K562 (cell line): ENCODE data around the gene TMEM141. TPM values are rescaled to one million over a fixed set of nuclear protein-coding genes. Genes with fewer than 3 reads are reported as not detected.

Source experiments
- DIDO1 ChIP-seq: fragments of 450-650 bp; IDR thresholded peaks from 2 replicates; pipeline ENCODE4 v1.6.1; 2016; ENCODE audit warnings: low read depth, missing biosample characterization, missing genetic modification characterization
- E2F6 ChIP-seq, 2 experiments: IDR thresholded peaks; 2 replicates each; pipeline ENCODE4 v1.6.1; 2011; ENCODE audit warnings: borderline replicate concordance in 1 of 2, control low read depth in 1 of 2, low read depth in 1 of 2, low read length in 1 of 2, mild to moderate bottlenecking in 1 of 2, mixed read lengths in 1 of 2, moderate library complexity in 1 of 2; ENCODE audit not compliant: insufficient read depth in 1 of 2, insufficient read length in 1 of 2, poor library complexity in 1 of 2, severe bottlenecking in 1 of 2; ENCODE audit errors: extremely low read depth in 1 of 2
- ILF3 ChIP-seq: fragments of 450-650 bp; IDR thresholded peaks from 2 replicates; pipeline ENCODE4 v1.6.1; 2018; ENCODE audit warnings: antibody characterized with exemption, mild to moderate bottlenecking, moderate library complexity, borderline replicate concordance
- MAZ ChIP-seq, 2 experiments: fragments of 450-650 bp in 1 of 2; sonication (generic) in 1 of 2; formaldehyde crosslinking; IDR thresholded peaks in 1 of 2; conservative IDR thresholded peaks in 1 of 2; 2 replicates each; pipeline versions ENCODE4 v1.4.0 to v1.5.0; 2020; ENCODE audit warnings: mild to moderate bottlenecking in 1 of 2, missing genetic modification reagents in 1 of 2
- MITF ChIP-seq: IDR thresholded peaks from 2 replicates; pipeline ENCODE4 v1.6.1; 2014; ENCODE audit warnings: antibody characterized with exemption
- NFYB ChIP-seq: IDR thresholded peaks from 2 replicates; pipeline ENCODE4 v1.6.1; 2011; ENCODE audit warnings: mild to moderate bottlenecking, moderate library complexity; ENCODE audit not compliant: insufficient read length; ENCODE audit errors: extremely low read depth
- PREB ChIP-seq: sonication (generic); formaldehyde crosslinking; IDR thresholded peaks from 2 replicates; pipeline ENCODE4 v1.8.1; 2023; ENCODE audit warnings: mild to moderate bottlenecking, missing genetic modification reagents
- PRPF4 ChIP-seq: fragments of 200-400 bp; formaldehyde crosslinking; IDR thresholded peaks from one replicate; pipeline ENCODE4 v1.6.1; 2017; ENCODE audit warnings: low read length, low read depth, mild to moderate bottlenecking; ENCODE audit not compliant: insufficient read depth, poor library complexity, severe bottlenecking
- RREB1 ChIP-seq: fragments of 250-450 bp; sonication (Bioruptor Pico); IDR thresholded peaks from 2 replicates; pipeline ENCODE4 v1.4.0; 2020
- TBP ChIP-seq: optimal IDR thresholded peaks from 2 replicates; pipeline ENCODE3; 2011; ENCODE audit warnings: low read depth, low read length, improper control_type of control experiment
- TRIM28 ChIP-seq: fragments of 450-650 bp; IDR thresholded peaks from 2 replicates; pipeline ENCODE4 v1.6.1; 2017
- USF2 ChIP-seq: sonication (generic); formaldehyde crosslinking; IDR thresholded peaks from 2 replicates; pipeline ENCODE4 v1.5.0; 2020; ENCODE audit warnings: missing genetic modification reagents
- ZNF274 ChIP-seq: IDR thresholded peaks from 2 replicates; pipeline ENCODE4 v1.6.1; 2011; ENCODE audit warnings: low read depth, mild to moderate bottlenecking, low read length, moderate library complexity, borderline replicate concordance
- ZNF324 ChIP-seq: fragments of 250-450 bp; sonication (Bioruptor Pico); IDR thresholded peaks from 2 replicates; pipeline ENCODE4 v1.4.0; 2020; ENCODE audit warnings: mild to moderate bottlenecking
- ZNF778 ChIP-seq: fragments of 450-650 bp; formaldehyde crosslinking; IDR thresholded peaks from 2 replicates; pipeline ENCODE4 v1.4.0; 2020; ENCODE audit warnings: mild to moderate bottlenecking, moderate library complexity
- polyA plus RNA-seq, 8 experiments: library from polyadenylated mRNA; depleted of rRNA in 4 of 8; stranded (reverse) in 5 of 8; unstranded in 3 of 8; fragments of >200 nt; fragmentation: Nextera tagmentation in 2 of 8; fragmentation: Illumina TruSeq in 1 of 8; extraction: Ambion mirVana in 2 of 8; extraction: Trizol in 1 of 8; gene quantifications; 2 replicates each; pipeline versions ENCODE4 v1.2.1 to v1.2.3, GENCODE V29; 2011 to 2014; ENCODE audit warnings: inconsistent platforms in 1 of 8, missing spikeins in 1 of 8
- total RNA-seq, 7 experiments: library from RNA; depleted of rRNA in 6 of 7; stranded (reverse); fragments of >200 nt in 6 of 7; fragmentation: Illumina TruSeq in 2 of 7; extraction: Trizol in 2 of 7; gene quantifications; 2 replicates each; pipeline versions ENCODE4 v1.2.1 to v1.2.3, GENCODE V29; 2011 to 2021; ENCODE audit warnings: low replicate concordance in 1 of 7

Gene TMEM141
- total and polyA plus RNA-seq, 9 of the 15 experiments (the other 6 are each of a cell fraction or from before 2014, with no cell fraction given) = 21.5 to 123 (median 74.8) TPM

- TF ChIP-seq PREB (CRISPR knock-in tag) (no peak), ZNF274 (no peak), MITF (peak; percentile 61; the same call in 1 of the 2 replicates), MAZ (CRISPR knock-in tag; conservative IDR thresholded peaks at IDR 0.05 in 1 of 2, IDR thresholded peaks at IDR 0.05 in 1 of 2) (no peak; a peak in 1 of 4 replicates), NFYB (no peak), ILF3 (no peak), ZNF778 (CRISPR knock-in tag) (no peak), TBP (no peak), RREB1 (CRISPR knock-in tag) (no peak), USF2 (CRISPR knock-in tag) (peak; percentile 15; the same call in 1 of the 2 replicates), DIDO1 (tag) (no peak), TRIM28 (no peak), PRPF4 (no peak), E2F6 (IDR thresholded peaks at IDR 0.05; ENCODE audit: borderline replicate concordance in 1 of 2, extremely low read depth in 1 of 2, insufficient read depth in 1 of 2, insufficient read length in 1 of 2, low read depth in 1 of 2, low read length in 1 of 2, poor library complexity in 1 of 2, severe bottlenecking in 1 of 2) (no peak), ZNF324 (CRISPR knock-in tag) (no peak)
Measured at GRCh38 chr9:136784997-136785361, 6.2 kb upstream of the TMEM141 start (continued).
